ENCODE results near the gene IL12RB1. TPM values are rescaled to one million over a fixed set of nuclear protein-coding genes. Genes with fewer than 3 reads are reported as not detected.

The IL12RB1 gene
- total and polyA plus RNA-seq, 10 donors: 9.9 to 31.6 (median 24.2) TPM

DNA sequence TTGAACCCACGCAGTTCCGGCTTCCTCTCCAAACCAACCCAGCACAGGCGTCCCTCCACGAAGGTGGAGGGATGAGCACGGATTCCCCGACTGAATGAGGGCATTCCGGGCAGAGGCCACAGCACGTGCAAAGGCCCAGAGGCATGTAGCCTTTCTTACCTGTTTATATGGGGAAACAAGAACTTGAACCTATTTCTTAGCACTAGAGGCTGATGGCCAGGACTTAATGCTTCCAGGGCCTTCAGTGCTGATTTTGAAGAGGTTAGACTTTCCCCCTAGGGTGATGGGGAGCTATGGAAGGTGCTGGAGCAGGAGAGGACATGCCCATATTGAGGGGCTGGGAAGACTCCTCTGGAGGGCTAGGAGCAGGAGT is 12.9 kb upstream of the IL12RB1 start:
- no peak for DNase-seq
- peak overlapping the region in 5 of 8 donors; percentile 54 to 82 (median 63) for H3K4me3 ChIP-seq
- H3K27ac ChIP-seq: peak overlapping the region in 7 of 8 donors; percentile 47 to 87 (median 82)
- no peaks in the 10 kb centered on the region for H3K9me3 ChIP-seq
- TF ChIP-seq, protein P1, sequence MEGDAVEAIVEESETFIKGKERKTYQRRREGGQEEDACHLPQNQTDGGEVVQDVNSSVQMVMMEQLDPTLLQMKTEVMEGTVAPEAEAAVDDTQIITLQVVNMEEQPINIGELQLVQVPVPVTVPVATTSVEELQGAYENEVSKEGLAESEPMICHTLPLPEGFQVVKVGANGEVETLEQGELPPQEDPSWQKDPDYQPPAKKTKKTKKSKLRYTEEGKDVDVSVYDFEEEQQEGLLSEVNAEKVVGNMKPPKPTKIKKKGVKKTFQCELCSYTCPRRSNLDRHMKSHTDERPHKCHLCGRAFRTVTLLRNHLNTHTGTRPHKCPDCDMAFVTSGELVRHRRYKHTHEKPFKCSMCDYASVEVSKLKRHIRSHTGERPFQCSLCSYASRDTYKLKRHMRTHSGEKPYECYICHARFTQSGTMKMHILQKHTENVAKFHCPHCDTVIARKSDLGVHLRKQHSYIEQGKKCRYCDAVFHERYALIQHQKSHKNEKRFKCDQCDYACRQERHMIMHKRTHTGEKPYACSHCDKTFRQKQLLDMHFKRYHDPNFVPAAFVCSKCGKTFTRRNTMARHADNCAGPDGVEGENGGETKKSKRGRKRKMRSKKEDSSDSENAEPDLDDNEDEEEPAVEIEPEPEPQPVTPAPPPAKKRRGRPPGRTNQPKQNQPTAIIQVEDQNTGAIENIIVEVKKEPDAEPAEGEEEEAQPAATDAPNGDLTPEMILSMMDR (IDR thresholded peaks at IDR 0.05 in 8 of 11, conservative IDR thresholded peaks at IDR 0.05 in 3 of 11): no peak
- TF ChIP-seq POLR2AphosphoS5 (IDR thresholded peaks at IDR 0.05) (no peak), POLR2A (IDR thresholded peaks at IDR 0.05) (no peak)
- H3K27me3 ChIP-seq (replicated peaks in 1 of 7): peaks cover 0 to 30% (median 0%) of the 10 kb centered on the region in 7 donors
- peaks cover 25 to 62% (median 45%) of the 10 kb centered on the region in 6 donors for H3K4me1 ChIP-seq
- intact Hi-C loops (cut with DNase I; ENCODE audit: low total_unique reads): no loop called here
- 58 to 79% (median 71%) methylated on average over 8 of the region's 8 CpGs for WGBS, 5 donors
- H3K36me3 ChIP-seq: peaks cover 0 to 11% (median 0%) of the 10 kb centered on the region in 6 donors

DNA sequence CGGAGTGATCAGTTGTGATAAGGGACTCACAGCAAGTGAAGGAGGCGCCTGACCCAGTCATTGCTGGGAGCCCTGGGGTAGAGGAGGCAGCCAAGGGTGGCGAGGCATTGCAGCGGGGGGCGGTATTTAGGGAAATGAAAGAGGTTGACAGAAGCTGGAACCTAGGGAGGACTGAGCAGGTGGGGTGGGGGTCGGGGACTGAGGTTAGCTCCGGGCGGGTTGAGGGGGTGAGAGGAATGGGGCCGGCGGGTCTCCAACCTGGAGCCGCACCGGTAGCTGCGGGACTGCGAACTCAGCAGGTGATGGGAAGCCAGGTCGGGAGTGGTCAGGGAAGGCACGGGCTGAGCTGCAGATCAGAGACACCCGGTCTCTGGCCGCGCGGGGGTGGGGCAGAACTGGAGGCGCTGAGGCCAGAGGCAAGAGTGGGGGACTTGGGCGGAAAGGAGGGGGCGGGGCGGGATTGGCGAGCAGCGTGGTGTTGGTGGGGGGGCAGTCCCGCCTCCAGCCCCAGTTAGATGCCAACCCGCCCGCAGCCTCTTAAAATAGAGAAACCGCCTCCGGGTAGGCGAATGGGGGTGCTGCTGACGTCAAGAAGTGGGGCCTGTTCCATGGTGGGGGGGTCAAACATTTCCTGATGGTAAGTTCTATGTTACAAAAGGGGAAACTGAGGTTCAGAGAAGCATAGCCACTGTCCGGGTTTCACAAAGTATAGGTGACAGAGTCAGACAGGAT is 12.3 kb upstream of the IL12RB1 start:
- 4 to 6% (median 5%) methylated on average over 27 to 34 of the region's 34 CpGs for WGBS, 5 donors
- H3K4me1 ChIP-seq: peaks cover 23 to 56% (median 40%) of the 10 kb centered on the region in 6 donors
- DNase-seq: peak; percentile 92
- peak overlapping the region; percentile 34 to 82 (median 54) for H3K4me3 ChIP-seq
- peaks cover 0 to 30% (median 0%) of the 10 kb centered on the region in 7 donors for H3K27me3 ChIP-seq (replicated peaks in 1 of 7)
- intact Hi-C loops (cut with DNase I; ENCODE audit: low total_unique reads): no loop called here
- no peaks in the 10 kb centered on the region for H3K9me3 ChIP-seq
- TF ChIP-seq POLR2AphosphoS5 (IDR thresholded peaks at IDR 0.05): peak; percentile 53 to 81 (median 72)
- TF ChIP-seq POLR2A (IDR thresholded peaks at IDR 0.05): no peak
- peak overlapping the region; percentile 27 to 87 (median 79) for H3K27ac ChIP-seq
- peaks cover 0 to 11% (median 0%) of the 10 kb centered on the region in 6 donors for H3K36me3 ChIP-seq

DNA sequence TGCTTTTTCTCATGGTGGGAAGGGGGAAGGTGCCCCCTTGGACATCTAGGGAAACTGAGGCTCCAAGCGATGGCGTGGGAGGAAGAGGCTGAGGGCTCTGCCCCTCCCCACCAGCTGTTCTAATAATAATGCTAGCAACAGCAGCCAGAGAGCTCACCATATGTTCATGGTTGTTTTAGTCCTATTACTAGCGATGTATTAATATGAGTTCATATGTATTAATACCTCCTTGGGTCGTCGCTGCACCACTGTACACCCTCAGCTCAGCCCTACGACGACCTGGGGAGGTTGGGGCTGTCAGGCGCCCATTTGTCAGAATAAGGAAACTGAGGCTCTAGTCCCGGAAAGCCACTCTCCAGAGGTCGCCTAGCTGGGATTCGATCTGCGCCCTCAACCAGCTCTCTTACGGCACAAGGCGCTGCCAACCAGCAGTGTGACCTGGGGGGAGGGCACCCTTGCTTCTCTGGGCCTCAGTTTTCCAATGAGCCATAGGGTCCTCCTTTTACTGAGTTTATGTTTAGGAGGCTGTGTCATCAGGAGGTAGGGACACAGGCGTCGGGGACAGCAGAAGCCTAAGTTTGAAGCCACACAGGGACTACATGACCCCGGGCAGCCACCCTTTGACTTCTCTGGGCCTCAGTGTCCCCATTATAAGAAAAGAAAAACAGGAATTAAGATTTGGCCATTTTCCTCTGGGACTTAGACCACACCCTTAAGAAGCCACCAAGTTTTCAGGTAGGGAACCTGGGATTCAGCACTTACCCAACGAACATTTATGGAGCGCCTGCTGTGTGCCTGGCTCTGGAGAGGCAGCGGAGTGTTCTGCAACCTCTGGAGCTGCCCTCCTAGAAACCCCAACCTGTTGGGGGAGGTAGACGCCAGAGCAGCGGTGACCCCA is 11.5 kb upstream of the IL12RB1 start:
- WGBS, 5 donors: 26 to 31% (median 29%) methylated on average over 22 of the region's 22 CpGs
- peaks cover 17 to 50% (median 32%) of the 10 kb centered on the region in 6 donors for H3K4me1 ChIP-seq
- no peaks in the 10 kb centered on the region for H3K9me3 ChIP-seq
- peaks cover 0 to 11% (median 0%) of the 10 kb centered on the region in 6 donors for H3K36me3 ChIP-seq
- TF ChIP-seq POLR2AphosphoS5 (IDR thresholded peaks at IDR 0.05): no peak
- no peak for TF ChIP-seq POLR2A (IDR thresholded peaks at IDR 0.05)
- H3K27me3 ChIP-seq (replicated peaks in 1 of 7): peaks cover 0 to 30% (median 0%) of the 10 kb centered on the region in 7 donors
- intact Hi-C loops (cut with DNase I; ENCODE audit: low total_unique reads): no loop called here
- peak overlapping the region; percentile 27 to 87 (median 79) for H3K27ac ChIP-seq
- H3K4me3 ChIP-seq: peak overlapping the region; percentile 34 to 82 (median 54)
- no peak for DNase-seq

DNA sequence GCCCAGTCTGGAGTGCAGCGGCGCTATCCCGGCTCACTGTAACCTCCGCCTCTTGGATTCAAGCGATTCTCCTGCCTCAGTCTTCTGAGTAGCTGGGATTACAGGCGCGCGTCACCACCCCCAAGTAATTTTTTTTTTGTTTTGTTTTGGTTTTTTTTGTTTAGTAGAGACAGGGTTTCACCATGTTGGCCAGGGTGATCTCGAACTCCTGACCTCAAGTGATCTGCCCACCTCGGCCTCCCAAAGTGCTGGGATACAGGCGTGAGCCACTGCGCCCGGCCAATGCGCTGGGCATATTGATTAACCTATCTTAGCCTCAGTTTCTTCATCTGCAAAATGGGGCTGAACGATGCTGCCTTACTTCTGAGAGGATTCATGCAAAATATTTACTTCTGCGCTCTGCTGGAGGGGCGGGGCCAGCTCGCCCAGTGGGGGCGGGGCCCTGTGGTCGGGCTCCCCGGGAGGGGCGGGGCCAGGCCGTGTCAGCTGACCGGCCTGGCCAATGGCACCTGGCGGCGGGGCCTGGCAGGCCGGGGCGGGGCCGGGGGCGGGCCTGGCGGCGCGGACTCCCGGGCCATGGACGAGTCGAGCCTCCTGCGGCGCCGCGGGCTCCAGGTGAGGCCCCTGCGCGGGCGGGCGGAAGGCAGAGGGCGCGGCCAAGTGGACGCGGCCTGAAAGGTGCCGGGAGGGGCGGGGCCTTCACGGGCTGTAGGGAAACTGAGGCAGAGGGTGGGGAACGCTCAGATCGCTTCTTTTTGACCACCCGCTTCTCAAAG is 10.7 kb upstream of the IL12RB1 start, which contains the start of gene MAST3:
Gene MAST3, plus strand, starts transcription at position 562 of the 776 bp plus-strand sequence. Its CDS starts 15 bp downstream, at position 577.
- Histone ChIP-seq H3K4me3 (peak within 1 kb of the TSS; percentile 34 to 82 (median 54)), H3K27ac (peak within 1 kb of the TSS; percentile 27 to 87 (median 79)), H3K27me3 (replicated peaks in 1 of 7) (peaks cover 0 to 30% (median 0%) of the 10 kb centered on the region in 7 donors), H3K9me3 (no peaks in the 10 kb centered on the region), H3K36me3 (peaks cover 0 to 11% (median 0%) of the 10 kb centered on the region in 6 donors), H3K4me1 (peaks cover 17 to 52% (median 37%) of the 10 kb centered on the region in 6 donors)
- peak; percentile 97 for DNase-seq
- TF ChIP-seq POLR2A (IDR thresholded peaks at IDR 0.05): peak in 1 of 3 donors; percentile 34
- TF ChIP-seq POLR2AphosphoS5 (IDR thresholded peaks at IDR 0.05): peak; percentile 67 to 82 (median 81)
- TF ChIP-seq, protein P1 (IDR thresholded peaks at IDR 0.05 in 8 of 11, conservative IDR thresholded peaks at IDR 0.05 in 3 of 11): peak in 1 of 11 experiments; percentile 23
- 23 to 56% (median 29%) methylated on average over 22 to 54 of the region's 54 CpGs for WGBS, 5 donors
- intact Hi-C loops (cut with DNase I; ENCODE audit: low total_unique reads): no loop called here
